H1 (cell line): Measurements from ENCODE around the gene TCEAL1. TPM values are rescaled to one million over a fixed set of nuclear protein-coding genes. Genes with fewer than 3 reads are reported as not detected.

Source experiments
- CTCF ChIA-PET: fragments of 300-600 bp; sonication (Branson Sonifier 250); formaldehyde crosslinking; loops from one replicate; lab custom pipeline; 2021; ENCODE audit not compliant: partially characterized antibody; lab: Charles Lee
- POLR2A ChIA-PET: fragments of 300-600 bp; sonication (Branson Sonifier 250); formaldehyde crosslinking; loops from one replicate; lab custom pipeline; 2021; ENCODE audit warnings: inconsistent platforms; ENCODE audit not compliant: partially characterized antibody; lab: Charles Lee
- DNase-seq, 2 experiments: peaks; one replicate each; pipeline versions ENCODE4 v3.0.0 to v3.0.0-alpha.2; 2010 to 2022; ENCODE audit warnings: low spot score in 2 of 2, low read depth in 1 of 2, mixed read lengths in 1 of 2
- FAIRE-seq: peaks from 2 replicates; lab custom pipeline; 2011; peaks lifted over from hg19 to GRCh38; lab: Jason Lieb, UNC
- H2AFZ ChIP-seq: 2 replicates; pipeline ENCODE4 v1.8.1; 2012; ENCODE audit warnings: low read length, inconsistent platforms
- H2AK5ac ChIP-seq: 2 replicates; pipeline ENCODE4 v1.6.1; 2013; ENCODE audit warnings: low read depth, low read length
- H2BK120ac ChIP-seq: replicated peaks from 2 replicates; pipeline ENCODE3; 2013; ENCODE audit warnings: low read depth, low read length, inconsistent platforms
- H2BK12ac ChIP-seq: 2 replicates; pipeline ENCODE4 v1.6.1; 2013; ENCODE audit warnings: low read depth, low read length
- H2BK15ac ChIP-seq: 2 replicates; pipeline ENCODE4 v1.6.1; 2013; ENCODE audit warnings: low read length
- H2BK20ac ChIP-seq: 2 replicates; pipeline ENCODE4 v1.6.1; 2013; ENCODE audit warnings: low read length
- H2BK5ac ChIP-seq: 2 replicates; pipeline ENCODE4 v1.6.1; 2013; ENCODE audit warnings: low read depth, low read length
- H3K14ac ChIP-seq: 2 replicates; pipeline ENCODE4 v1.6.1; 2013; ENCODE audit warnings: inconsistent platforms; ENCODE audit not compliant: insufficient read length
- H3K18ac ChIP-seq: 2 replicates; pipeline ENCODE4 v1.6.1; 2013; ENCODE audit warnings: low read length; ENCODE audit errors: extremely low read depth
- H3K23ac ChIP-seq: 2 replicates; pipeline ENCODE4 v1.6.1; 2013; ENCODE audit warnings: inconsistent platforms; ENCODE audit not compliant: insufficient read length
- H3K23me2 ChIP-seq: 2 replicates; pipeline ENCODE4 v1.6.1; 2013; ENCODE audit warnings: low read depth, low read length
- H3K27ac ChIP-seq: 2 replicates; pipeline ENCODE4 v1.6.1; 2011; ENCODE audit warnings: low read depth, low read length, inconsistent platforms
- H3K27me3 ChIP-seq, 4 experiments: replicated peaks in 1 of 4; 1 replicate in 1 of 4; 2 replicates in 3 of 4; pipeline versions ENCODE4 v1.6.1 to v1.8.1; 2011 to 2013; ENCODE audit warnings: low read length in 3 of 4, mild to moderate bottlenecking in 3 of 4, inconsistent platforms in 2 of 4, mixed read lengths in 2 of 4, moderate library complexity in 1 of 4; ENCODE audit not compliant: control insufficient read depth in 3 of 4, insufficient read depth in 3 of 4; ENCODE audit errors: extremely low read depth in 1 of 4
- H3K36me3 ChIP-seq, 4 experiments: 2 replicates each; pipeline versions ENCODE4 v1.6.1 to v1.8.1; 2011 to 2013; ENCODE audit warnings: mild to moderate bottlenecking in 4 of 4, low read length in 3 of 4, moderate library complexity in 2 of 4, control low read depth in 1 of 4, inconsistent platforms in 1 of 4; ENCODE audit not compliant: insufficient read depth in 4 of 4, control insufficient read depth in 2 of 4
- H3K4ac ChIP-seq: replicated peaks from 2 replicates; pipeline ENCODE3; 2013; ENCODE audit warnings: low read length, low read depth, mixed read lengths, inconsistent platforms; ENCODE audit not compliant: insufficient read length
- H3K4me1 ChIP-seq, 4 experiments: replicated peaks in 1 of 4; 1 replicate in 1 of 4; 2 replicates in 3 of 4; pipeline versions ENCODE4 v1.6.1 to v1.8.1; 2011 to 2013; ENCODE audit warnings: low read length in 3 of 4, inconsistent platforms in 2 of 4, mixed read lengths in 1 of 4; ENCODE audit not compliant: insufficient read depth in 4 of 4, control insufficient read depth in 3 of 4
- H3K4me2 ChIP-seq, 2 experiments: 2 replicates each; pipeline versions ENCODE4 v1.6.1 to v1.8.1; 2011 to 2013; ENCODE audit warnings: low read depth in 2 of 2, low read length in 2 of 2, control low read depth in 1 of 2, inconsistent platforms in 1 of 2, mild to moderate bottlenecking in 1 of 2; ENCODE audit not compliant: insufficient read depth in 1 of 2
- H3K4me3 ChIP-seq, 4 experiments: fragments of 200-600, 300-600 bp in 1 of 4; sonication (generic), shearing (Covaris generic), sonication (Bioruptor Twin) in 1 of 4; 2 replicates each; pipeline versions ENCODE4 v1.5.1 to v1.8.1; 2011 to 2016; ENCODE audit warnings: low read length in 4 of 4, low read depth in 3 of 4, control low read depth in 2 of 4, inconsistent platforms in 2 of 4, mild to moderate bottlenecking in 2 of 4, mixed read lengths in 1 of 4, moderate library complexity in 1 of 4; ENCODE audit not compliant: insufficient read depth in 2 of 4; ENCODE audit errors: extremely low read depth in 1 of 4
- H3K56ac ChIP-seq: replicated peaks from 2 replicates; pipeline ENCODE3; 2013; ENCODE audit warnings: low read depth, mild to moderate bottlenecking, mixed read lengths, low read length, inconsistent platforms; ENCODE audit not compliant: insufficient read length
- H3K79me1 ChIP-seq: 2 replicates; pipeline ENCODE4 v1.6.1; 2013; ENCODE audit warnings: low read depth, low read length, control low read depth
- H3K79me2 ChIP-seq, 2 experiments: 2 replicates each; pipeline versions ENCODE4 v1.6.1 to v1.8.1; 2012 to 2013; ENCODE audit warnings: low read length in 2 of 2, mild to moderate bottlenecking in 2 of 2, inconsistent platforms in 1 of 2; ENCODE audit not compliant: insufficient read depth in 2 of 2, control insufficient read depth in 1 of 2
- H3K9ac ChIP-seq, 4 experiments: replicated peaks in 1 of 4; 1 replicate in 1 of 4; 2 replicates in 3 of 4; pipeline versions ENCODE4 v1.6.1 to v1.8.1; 2011 to 2013; ENCODE audit warnings: low read depth in 3 of 4, low read length in 3 of 4, control low read depth in 2 of 4, mild to moderate bottlenecking in 2 of 4, moderate library complexity in 2 of 4, inconsistent platforms in 1 of 4; ENCODE audit errors: extremely low read depth in 1 of 4
- H3K9me3 ChIP-seq, 2 experiments: 2 replicates each; pipeline versions ENCODE4 v1.6.1 to v1.8.1; 2012 to 2013; ENCODE audit warnings: mild to moderate bottlenecking in 2 of 2, moderate library complexity in 2 of 2, control low read depth in 1 of 2, inconsistent platforms in 1 of 2, low read depth in 1 of 2, low read length in 1 of 2, mixed read lengths in 1 of 2; ENCODE audit not compliant: insufficient read depth in 2 of 2
- H4K20me1 ChIP-seq, 2 experiments: replicated peaks in 1 of 2; 2 replicates each; pipeline versions ENCODE3 to v1.8.1; 2011 to 2013; ENCODE audit warnings: inconsistent platforms in 2 of 2, low read length in 2 of 2, mild to moderate bottlenecking in 1 of 2; ENCODE audit not compliant: insufficient read depth in 2 of 2, control insufficient read depth in 1 of 2
- H4K5ac ChIP-seq: 2 replicates; pipeline ENCODE4 v1.6.1; 2013; ENCODE audit warnings: low read length, low read depth, mixed read lengths, inconsistent platforms; ENCODE audit not compliant: insufficient read length
- H4K8ac ChIP-seq: 2 replicates; pipeline ENCODE4 v1.8.0; 2013; ENCODE audit warnings: mild to moderate bottlenecking, moderate library complexity, low read length, inconsistent platforms; ENCODE audit not compliant: insufficient read depth; ENCODE audit errors: extremely low read depth
- H4K91ac ChIP-seq: replicated peaks from 2 replicates; pipeline ENCODE3; 2013; ENCODE audit warnings: low read length, mixed read lengths, inconsistent platforms; ENCODE audit not compliant: insufficient read length
- HDAC6 ChIP-seq: IDR thresholded peaks from one replicate; pipeline ENCODE4 v1.7.1; 2012; ENCODE audit warnings: low read depth, mild to moderate bottlenecking, inconsistent platforms, low read length, moderate library complexity
- RAD21 ChIP-seq, 2 experiments: IDR thresholded peaks in 1 of 2; conservative IDR thresholded peaks in 1 of 2; 2 replicates each; pipeline ENCODE4 v1.6.1; 2011; ENCODE audit warnings: low read depth in 2 of 2, low read length in 2 of 2, improper control_type of control experiment in 1 of 2, inconsistent platforms in 1 of 2, mild to moderate bottlenecking in 1 of 2, moderate library complexity in 1 of 2
- SUZ12 ChIP-seq: fragments of 200-600 bp; sonication (generic); IDR thresholded peaks from 2 replicates; pipeline ENCODE4 v1.6.1; 2012; ENCODE audit warnings: mild to moderate bottlenecking, inconsistent platforms, low read length, moderate library complexity, mixed read lengths
- WGBS, 2 experiments: shearing (Covaris generic) in 1 of 2; methylation state at CpG; one replicate each; pipeline versions ENCODE4 v1.1.6 to v1.1.7; 2013 to 2015; ENCODE audit warnings: low lambda C conversion rate in 2 of 2, mixed read lengths in 2 of 2, inconsistent platforms in 1 of 2, low coverage in 1 of 2, missing lambda C conversion rate in 1 of 2; ENCODE audit not compliant: insufficient replicate concordance in 2 of 2, insufficient coverage in 1 of 2, insufficient read length in 1 of 2; ENCODE audit errors: extremely low coverage in 1 of 2, missing lambda C conversion rate in 1 of 2; 5-methylcytosine and 5-hydroxymethylcytosine counted together
- polyA plus RNA-seq, 7 experiments: library from polyadenylated mRNA; depleted of rRNA in 3 of 7; stranded (reverse) in 5 of 7; unstranded in 2 of 7; fragments of >200 nt in 5 of 7; fragments of 200-250 nt in 2 of 7; gene quantifications; 1 replicate in 5 of 7; 2 replicates in 1 of 7; 4 replicates in 1 of 7; pipeline versions ENCODE4 v1.2.1 to v1.2.3, GENCODE V29; 2011 to 2013; ENCODE audit warnings: missing spikeins in 2 of 7, mixed read lengths in 2 of 7
- total RNA-seq: library from RNA; stranded (reverse); fragmentation: NEBNext Ultra II Directional; extraction: Animal tissue kit (Norgen Biotek cat#: 25700); gene quantifications from 2 replicates; pipeline ENCODE4 v1.2.1, GENCODE V29; 2021

Gene TCEAL1
- total and polyA plus RNA-seq, 2 of the 8 experiments (the other 6 are each of a cell fraction or from before 2014, with no cell fraction given) = 3.9 to 4.1 TPM

GRCh38 chrX:103610282-103610681, 18.5 kb upstream of the TCEAL1 start:
- Histone ChIP-seq H3K9me3 (no peaks in the 10 kb centered on the region), H3K4me1 (peaks cover 0 to 3% (median 0%) of the 10 kb centered on the region in 4 experiments; a peak in 2 of 7 replicates), H2AK5ac (no peak overlapping the region), H3K14ac (no peak overlapping the region), H3K18ac (no peak overlapping the region), H3K36me3 (no peaks in the 10 kb centered on the region; a peak in 1 of 8 replicates), H3K27me3 (no peaks in the 10 kb centered on the region), H3K23ac (no peak overlapping the region), H2AFZ (no peak overlapping the region), H4K20me1 (no peaks in the 10 kb centered on the region), H3K4me2 (no peak overlapping the region), H3K56ac (no peak overlapping the region), H3K9ac (no peak overlapping the region), H2BK120ac (no peak overlapping the region), H3K4me3 (no peak overlapping the region)
- DNase-seq (no peak), FAIRE-seq (no peak)
- CTCF ChIA-PET = no interaction called here
- 85% methylated on average over 1 of the region's 1 CpG; no CpG with 5 or more reads in 1 of the 2 experiments for WGBS, 2 experiments
- no peak for TF ChIP-seq SUZ12
- no peak for TF ChIP-seq RAD21 (IDR thresholded peaks at IDR 0.05 in 1 of 2, conservative IDR thresholded peaks at IDR 0.05 in 1 of 2; ENCODE audit: low read depth in 2 of 2, low read length in 2 of 2)
- no peak for TF ChIP-seq HDAC6
- TF ChIP-seq, all 59 proteins: peak for 0
- Histone ChIP-seq H2BK5ac (no peak overlapping the region), H3K79me2 (no peaks in the 10 kb centered on the region), H2BK20ac (no peak overlapping the region), H3K23me2 (peaks cover 5% of the 10 kb centered on the region; the same call in 1 of the 2 replicates), H2BK15ac (no peak overlapping the region), H3K79me1 (no peaks in the 10 kb centered on the region), H4K91ac (no peak overlapping the region), H3K27ac (no peak overlapping the region), H2BK12ac (no peak overlapping the region), H3K4ac (no peak overlapping the region), H4K5ac (no peak overlapping the region), H4K8ac (no peak overlapping the region)
- POLR2A ChIA-PET = no interaction called here
